Fibroblast of peridontal ligament (primary cell): Measurements from ENCODE around the gene LRCH4.

Experiments used
- DNase-seq: peaks from one replicate; pipeline ENCODE4 v3.0.0-alpha.2; 2010; ENCODE audit errors: extremely low read depth

Gene LRCH4

DNA sequence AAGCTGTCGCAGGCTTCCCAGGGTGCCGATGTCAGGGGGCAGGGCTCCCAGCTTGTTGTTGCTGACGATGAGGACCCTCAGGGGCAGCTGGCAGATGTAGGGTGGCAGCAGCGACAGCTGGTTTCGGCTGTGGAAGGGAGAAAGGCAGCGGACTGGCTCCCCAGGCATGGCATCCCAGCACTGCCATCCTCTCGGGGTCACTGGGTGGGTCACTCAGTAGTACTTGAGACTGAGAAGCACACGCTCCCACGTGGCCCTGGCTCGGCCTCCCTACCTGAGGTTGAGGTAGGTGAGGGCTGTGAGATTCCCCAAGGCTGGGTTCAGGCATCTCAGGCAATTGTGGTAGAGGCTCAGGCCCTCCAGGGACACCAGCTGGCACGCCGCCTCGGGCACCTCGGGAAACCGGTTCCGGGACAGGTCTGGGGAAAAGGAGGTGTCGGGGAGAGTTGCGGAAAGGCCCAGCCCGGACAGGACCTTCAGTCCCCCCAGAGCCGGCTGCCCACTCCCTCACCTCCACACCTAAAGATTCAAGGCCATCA lies 3.8 kb downstream of the LRCH4 start:
- DNase-seq = no peak

DNA sequence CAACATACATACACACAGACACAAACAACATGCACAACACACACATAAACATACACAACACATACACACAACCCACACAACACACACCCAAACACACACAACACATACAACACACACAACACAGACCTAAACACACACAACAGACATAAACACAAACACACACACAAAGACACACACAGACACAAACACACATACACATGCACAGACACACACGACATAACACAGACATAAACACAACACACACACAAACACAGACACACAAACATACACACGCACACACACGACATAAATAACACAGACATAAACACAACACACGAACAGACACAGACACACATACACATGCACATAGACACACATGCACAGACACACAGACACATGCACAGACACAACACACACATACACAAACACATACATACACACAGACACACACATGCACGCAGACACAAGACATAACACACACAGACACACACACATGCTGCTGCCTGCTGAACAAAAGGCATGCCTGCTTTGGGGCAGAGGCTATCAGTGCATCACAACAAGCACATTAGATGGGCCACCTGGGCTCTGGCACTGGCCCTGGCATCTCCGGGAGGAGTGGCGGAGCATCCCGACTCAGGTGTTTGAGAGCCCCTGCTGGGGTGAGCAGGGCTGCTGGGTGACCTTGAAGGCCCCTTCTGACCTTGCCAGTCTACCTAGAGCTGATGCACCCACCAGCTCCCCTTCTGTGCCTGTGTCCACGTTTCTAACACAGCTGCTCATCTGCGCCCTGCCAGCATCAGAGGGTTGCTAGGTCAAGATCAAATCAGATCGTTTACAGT lies 5.3 kb downstream of the LRCH4 start:
- DNase-seq = no peak

DNA sequence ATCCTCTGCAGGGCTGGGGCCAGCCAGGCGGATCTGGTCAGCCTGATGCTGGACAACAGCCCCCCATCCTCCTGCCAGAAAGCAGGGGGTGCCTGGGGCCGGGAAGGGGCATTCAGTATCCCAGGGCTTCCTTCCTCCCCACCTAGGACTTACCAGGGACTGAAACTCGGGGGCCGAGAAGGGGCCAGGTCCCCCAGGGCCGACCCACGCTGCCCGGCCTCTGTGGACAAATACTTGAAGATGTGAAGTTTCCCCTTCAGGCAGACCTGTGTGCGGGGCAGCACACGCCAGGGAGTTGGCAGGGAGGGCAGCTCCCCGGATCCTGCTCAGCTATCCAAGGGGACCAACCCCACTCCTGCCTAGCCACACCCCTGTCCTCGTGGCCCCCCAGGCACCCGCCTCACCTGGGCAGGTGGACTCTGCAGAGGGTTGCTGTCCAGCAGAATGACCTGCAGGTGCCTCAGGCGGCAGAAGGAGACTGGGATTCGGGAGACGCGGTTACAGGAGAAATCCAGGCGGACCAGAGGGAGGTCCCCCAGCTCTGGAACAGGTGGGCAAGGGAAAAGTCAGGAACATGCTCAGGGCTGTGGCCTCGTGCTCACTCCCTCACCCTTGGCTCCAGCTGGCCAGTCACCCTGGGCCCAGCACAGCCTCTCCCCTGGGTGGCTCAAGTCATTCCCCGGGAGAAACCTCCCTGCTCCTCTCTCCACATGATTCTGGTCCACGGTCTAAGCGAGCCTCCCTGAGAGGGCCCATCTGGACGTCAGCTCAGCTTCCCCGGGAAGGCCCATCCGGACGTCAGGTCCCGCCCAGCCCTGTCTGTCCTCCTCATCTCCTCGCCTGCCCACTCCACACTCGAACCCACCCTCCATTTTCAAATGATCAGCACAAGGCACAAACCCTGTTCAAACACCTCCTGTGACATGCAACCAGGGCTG lies 7.4 kb downstream of the LRCH4 start:
- no peak for DNase-seq

DNA sequence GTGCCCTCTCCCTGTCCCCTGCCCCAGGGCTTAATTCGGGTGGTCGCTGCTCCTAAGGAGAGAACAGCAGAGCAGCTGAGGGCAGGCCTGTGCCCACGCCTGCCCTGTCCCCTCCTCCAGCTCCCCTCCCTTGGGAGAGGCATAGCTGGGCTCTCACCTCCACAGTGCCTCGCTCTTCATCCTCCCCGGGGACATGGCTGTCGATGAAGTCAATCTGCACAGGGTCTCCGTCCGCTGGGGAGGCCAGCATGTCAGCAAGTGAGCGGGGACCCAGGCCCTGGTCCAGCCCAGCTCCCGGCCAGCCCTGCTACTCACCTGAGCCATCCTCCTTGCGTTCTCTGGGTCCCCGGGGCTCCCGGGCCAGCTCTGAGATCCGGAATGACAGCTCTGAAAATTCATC lies 8.4 kb downstream of the LRCH4 start:
- no peak for DNase-seq

DNA sequence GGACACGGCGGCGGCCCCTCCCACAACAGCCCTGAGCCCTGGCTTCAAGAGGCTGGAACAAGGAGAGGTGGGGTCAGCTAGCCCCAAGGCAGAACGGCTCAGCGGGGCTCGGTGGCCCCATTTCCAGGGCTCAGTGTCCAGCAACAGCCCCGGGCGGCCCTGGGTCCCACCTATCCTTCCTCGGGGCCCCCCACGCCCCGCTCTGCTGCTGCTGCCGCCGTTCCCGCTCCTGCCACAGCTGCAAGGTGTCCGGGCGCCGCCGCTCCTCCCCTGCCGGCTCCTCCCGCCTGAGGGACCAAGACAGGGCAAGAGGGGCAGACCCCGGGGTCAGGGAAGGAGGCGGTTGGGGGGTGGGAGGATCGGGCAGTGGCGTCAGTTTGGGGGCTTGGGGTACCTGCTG lies 8.8 kb downstream of the LRCH4 start:
- no peak for DNase-seq

DNA sequence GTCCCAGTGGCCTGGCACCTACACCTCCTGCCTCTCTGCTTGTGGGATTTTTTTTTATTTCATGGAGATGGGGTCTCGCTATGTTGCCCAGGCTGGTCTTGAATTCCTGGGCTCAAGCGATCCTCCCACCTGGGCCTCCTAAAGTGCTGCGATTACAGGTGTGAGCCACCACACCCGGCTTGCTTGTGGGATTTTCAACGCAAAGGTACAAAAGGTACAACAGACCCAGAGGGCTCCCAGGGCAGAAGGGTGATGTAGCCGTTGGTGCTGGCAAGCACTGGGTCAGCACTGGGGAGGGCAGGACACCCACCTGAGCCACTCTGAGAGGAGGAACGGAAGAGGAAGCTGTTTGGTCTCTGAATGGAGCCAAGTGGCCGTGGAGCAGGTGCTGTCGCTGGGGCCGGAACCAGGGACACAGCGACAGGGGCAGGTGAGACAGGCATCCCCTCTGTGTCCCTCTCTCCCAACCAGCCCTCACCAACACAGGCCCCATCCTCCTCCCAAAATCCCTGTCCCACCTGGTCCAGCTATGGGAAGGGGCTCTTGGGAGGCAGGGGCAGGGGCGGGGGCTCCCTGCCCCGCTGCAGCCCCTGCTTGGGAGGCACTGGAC lies 9.4 kb downstream of the LRCH4 start:
- DNase-seq = no peak

DNA sequence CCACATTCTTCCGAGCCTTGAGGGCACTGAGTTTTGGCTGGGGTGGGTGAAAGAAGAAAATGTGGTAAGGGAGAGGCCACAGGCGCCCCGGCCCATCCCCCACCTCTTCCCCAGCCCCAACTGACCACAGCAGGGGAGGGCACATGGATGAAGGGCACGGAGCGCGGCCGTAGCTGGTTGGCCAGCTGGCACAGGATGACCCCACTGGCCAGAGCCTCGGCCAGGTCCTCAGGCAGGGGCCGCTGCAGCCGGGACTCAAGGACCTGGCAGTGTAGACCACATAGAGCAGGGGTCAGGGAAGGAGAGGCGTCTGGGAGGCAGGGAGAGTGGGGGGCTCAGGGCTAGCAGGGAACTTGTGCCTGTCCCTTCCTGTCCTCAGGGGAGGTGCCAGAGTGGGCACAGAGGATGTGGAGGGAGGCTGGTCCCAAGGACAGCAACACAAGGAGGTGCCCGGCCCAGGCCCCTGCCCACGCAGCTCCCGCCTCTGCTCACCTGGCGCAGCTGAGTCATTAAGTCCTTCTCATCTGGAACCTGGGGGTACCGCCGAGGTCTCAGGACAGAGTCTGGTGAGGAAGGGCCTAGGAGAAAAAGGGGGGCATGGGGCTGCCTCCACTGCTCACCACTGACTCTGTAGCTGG lies 10.1 kb downstream of the LRCH4 start:
- no peak for DNase-seq

DNA sequence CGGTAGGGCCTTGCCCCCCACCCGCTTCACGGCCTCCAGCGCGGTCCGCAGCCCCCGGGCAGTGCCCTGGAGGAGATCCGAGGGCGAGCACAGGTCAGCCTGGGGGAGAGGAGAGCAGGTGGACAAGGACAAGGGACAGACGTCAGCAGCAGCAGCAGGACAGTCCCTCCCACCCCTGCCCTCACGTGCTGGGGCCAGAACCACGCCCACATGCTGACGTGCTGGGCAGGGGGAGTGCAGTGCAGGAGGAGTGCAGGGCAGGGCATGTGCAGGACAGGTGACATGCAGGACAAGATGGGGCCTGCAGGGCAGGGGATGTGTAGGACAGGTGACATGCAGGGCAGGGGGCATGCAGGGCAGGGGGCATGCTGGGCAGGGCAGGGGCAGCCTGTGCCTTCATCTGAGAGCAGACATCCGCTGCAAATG lies 10.7 kb downstream of the LRCH4 start:
- DNase-seq = no peak

DNA sequence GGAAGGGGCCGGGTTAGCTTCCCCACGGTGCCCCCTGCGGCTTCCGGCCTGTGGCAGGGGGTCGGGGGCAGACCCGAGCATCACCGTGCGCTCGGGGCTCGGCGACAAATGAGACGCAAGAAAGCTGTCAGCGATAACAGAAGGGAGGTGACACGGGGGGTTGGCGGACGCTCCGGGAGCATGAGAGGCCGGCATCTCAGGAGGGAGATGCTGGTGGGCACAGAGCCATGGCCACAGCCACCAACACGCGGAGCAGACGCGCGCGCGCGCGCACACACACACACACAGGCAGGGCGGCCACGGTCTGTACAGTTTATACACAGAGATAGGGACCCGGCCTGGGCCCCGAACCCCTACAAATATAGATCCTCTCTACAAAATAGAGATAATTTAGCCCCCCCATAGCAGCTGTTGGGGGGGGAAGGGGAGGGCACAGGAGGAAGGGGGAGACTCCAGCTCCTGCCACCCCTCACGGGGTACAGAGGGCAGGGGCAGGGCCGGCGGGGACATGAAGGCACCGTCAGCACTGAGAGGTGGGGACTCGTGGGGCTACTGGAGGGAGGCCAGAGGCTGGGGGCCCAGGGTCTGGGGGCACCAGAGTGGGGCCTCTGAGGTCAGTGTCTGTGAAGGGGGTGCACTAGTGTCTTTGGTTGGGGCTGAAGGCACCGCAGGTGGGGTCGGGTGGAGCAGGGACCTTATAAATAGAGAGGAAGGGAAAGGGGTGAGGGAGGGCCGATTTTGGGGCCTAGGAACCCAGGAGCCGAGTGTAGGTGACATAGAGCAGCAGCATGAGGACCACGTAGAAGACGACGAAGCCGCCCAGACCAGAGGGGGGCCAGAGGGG lies 11.3 kb downstream of the LRCH4 start:
- DNase-seq = no peak

DNA sequence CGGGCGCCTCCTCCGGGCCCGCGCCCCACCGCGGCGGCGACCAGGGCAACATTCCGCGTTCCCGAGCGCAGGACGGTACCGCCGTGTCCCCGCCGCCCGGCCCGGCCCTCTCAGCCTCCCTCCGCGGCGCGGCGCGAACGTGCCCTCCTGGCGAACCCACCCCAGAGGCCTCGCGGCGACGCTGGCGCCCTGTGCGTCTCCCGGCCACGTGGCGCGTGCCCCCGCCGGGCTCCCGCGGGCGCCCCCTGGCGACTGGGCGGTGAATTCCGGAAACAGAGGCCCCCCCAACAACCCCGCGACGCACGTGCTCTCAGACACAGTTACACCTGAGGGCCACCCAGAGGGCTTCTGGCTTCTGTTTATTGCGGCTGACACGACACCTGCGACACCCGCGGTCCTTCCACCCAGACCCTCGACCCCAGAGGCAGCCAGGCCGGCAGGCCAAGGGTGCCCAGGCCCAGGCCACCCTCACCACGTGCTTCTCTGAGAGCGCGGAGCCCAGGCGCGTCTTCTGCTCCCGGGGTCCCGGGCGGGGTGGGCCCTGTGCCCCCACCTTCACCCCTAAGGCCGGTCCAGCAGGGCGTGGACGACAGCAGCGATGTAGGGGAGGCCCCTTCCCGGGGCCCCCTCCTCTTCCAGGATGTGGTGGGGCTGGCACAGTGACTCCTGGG lies 12.1 kb downstream of the LRCH4 start, which contains the start of gene SAP25:
SAP25 (minus strand) TSS at position 210 of the 671 bp plus-strand sequence; CDS start at position 52, 158 bp downstream.
- DNase-seq = no peak

DNA sequence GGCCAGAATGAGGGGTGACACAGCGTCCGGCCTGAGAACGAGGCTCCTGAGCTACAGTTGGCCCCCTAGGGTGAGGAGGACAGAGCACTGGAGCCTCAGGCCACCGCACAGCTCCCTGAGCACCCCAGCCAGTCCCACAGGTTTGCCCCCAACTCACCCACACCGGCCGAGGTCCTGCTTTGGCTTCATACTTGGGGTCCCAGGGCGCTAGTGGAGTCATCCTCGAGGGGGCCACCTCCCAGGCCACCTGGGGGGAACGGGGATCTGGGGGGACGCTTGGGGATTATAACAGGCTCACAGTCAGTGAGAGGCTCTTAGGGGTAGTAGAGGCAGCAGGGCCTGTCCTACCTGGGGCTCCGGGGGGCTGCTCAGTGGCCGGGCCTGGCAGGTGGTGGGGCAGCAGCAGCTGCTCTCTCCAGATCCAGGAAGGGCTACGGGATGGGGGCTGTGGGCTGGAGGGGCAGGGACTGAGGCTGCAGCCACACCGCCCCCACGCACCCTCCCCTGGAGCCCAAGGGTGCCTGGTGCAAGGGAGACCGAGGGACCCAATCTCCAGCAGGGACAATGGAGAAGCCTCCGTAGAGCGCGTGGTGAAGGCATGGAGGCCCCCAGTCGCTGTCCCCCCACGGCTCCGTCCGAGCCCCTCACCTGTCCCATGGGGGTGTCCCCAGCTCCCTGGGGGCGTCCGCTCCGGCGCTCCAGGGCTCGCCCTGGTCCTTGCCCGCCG lies 12.8 kb downstream of the LRCH4 start:
- DNase-seq = no peak

DNA sequence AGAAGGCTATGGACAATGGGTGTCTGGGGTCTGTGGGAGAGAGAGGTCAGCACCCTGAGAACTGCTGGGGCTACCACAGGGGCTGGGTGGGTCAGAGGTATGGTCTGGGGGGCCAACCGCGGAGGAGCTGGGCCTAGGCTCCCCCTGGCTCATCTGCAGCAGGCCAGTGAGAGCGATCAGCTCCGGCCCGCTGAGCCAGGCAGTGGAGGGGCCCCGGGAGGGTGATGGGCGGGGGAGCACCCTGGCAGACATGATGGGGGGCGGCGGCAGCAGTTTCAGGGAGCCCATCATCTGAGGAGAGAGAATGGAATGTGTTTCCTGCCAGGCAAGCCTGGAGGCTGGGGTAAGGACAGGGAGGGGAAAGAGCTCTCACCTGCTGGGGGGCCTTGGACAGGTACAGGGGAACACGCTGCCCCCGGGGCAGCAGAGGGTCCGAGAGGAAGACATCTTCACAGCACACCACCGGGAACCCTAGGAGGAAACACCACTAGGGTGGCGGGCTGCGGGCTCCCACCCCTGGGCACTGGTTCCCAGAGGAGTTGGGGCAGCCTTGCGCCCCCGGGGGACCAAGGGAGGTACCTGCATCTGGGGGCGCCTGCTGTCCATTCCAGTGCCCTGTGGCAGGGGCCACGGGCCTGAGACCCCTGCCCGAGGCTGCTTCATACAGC lies 13.5 kb downstream of the LRCH4 start:
- no peak for DNase-seq

DNA sequence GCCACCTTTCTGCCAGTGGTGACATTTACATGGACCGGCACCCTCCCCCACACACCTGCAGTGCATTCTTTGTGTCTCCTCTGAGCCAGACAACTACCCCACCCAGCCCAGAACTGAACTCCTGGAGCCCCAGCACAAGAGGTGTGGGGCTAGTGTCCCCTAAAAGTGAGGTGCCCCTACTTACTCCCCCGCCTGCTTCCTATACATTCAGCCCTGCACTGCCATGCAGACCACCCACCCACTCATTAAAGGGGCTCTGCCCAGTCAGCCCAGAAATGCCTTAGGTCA lies 14.2 kb downstream of the LRCH4 start:
- no peak for DNase-seq

DNA sequence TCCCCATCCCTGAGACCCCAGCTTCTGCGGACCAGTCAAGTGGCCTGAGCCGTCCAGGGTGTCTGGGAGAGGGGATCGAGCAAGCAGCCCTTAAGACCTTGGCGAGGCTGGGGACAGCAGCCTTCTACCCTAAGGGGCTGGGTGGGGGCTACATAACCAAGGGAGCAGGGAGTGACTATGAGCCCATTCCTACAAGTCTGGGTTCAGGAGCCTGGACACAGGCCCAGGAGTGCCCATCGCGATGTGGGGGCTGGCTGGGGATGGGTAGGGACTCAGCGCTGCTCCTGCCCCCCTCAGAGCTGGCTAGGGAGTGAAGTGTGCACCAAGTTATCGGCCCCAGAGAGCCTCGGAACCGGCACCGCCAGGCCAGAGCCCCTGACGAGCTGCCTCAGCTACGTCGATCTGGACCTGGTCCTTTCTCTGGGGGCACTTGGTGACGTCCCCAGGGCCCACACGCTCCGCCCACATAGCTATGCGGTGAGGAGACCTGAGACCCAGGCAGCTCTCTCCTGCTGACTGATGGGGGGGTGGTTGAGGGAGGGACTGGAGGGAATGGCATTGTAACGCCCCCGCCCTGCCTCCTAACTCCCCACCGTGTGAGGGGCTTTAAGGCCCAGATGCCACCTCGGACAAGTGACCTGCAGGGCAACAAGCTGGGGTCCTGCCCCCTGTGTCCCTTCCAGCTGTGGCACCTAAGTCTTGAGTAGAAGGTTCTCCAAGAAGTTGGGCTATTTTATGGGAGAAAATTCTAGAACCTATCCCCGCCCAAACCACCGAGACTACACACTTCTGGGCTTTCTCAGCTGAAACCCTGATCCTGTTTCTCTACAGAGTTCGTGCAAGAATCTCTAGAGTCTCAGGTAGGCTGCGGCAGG lies 14.7 kb downstream of the LRCH4 start:
- no peak for DNase-seq

DNA sequence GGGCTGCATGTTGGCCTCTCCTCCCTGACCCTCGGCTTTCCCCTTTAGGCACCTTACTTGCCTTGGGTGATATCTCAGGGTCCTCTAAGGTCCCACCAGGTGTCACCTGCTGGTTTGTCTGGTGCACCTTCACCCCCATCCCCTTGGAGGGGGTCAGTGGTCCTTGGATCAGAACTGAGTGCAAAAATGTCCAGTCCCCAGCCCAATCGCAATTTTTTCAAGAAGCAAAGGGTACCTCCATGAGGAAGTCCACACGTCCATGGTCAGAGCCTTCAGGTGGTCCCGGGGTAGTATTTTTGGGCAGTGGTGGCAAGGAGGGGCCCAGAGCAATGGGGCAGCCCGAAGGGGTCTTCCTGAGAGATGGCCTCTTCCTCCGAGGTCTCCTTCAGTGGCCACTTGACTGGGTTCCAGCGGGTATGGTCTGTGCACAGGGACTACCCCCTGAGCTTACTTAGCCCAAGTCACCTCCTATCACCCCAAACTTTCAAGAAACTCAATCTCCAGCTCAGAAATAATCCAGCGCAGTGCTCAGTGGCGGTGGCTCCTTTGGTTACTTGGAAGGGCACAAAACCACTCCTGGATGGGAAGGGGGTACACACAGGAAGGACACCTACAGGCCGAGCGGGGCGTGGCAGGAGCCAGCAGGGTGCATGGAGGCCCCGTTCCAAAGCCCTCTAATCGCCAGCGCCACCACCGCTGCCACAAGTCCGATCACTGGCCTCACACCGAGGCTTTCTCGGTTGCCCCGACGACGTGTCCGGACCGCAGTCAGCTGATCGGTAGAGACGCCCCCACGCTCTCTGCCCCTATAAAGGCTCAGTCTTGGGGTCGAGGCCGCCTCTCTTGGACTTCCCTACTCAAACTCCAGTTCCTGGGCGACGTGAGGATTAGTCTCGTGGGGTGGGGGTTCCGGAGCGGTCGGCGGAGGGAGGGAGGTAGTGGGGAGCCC lies 16.8 kb downstream of the LRCH4 start:
- DNase-seq = no peak

DNA sequence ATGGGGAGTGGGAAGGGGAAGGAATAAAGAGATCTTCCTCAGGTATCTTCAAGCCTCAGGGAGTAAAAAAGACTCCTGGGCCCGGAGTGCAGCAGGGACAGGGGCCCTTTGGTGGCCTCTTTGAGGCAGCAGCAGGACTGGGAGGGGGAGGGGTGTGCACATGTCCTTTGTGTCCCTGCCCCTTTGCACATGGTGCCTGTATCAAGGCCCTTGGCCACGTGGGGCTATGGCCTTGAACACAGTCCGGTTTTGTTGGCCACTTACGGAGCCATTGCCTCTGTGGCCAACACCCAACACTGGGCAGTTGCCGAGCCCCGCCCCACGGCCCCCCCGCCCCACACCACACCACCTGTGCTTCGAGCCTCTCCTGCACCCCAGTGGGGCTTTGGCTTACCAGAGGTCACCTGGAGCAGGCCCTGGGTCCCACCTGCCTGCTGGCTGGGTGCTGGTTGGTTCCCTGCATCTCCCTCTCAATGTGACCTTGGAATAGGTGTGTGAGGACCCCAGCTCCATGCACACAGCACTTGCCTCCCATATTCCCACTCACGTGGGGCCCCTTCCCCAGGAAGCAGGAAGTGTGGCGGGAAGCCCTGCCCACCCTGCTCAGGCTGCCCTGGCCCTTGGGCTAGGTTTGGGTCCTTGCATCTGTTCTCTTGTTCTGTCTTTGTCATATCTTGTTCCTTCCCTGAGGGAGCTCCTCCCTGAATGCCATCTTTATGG lies 17.6 kb downstream of the LRCH4 start:
- no peak for DNase-seq
